ENCODE measurements around the gene PACRG. TPM values are rescaled to one million over a fixed set of nuclear protein-coding genes. Genes with fewer than 3 reads are reported as not detected.
A peak's percentile ranks its signal among the peaks of the same experiment; 100 is the strongest.

The PACRG gene
- polyA plus RNA-seq, 2 of the 4 experiments (the other 2 are of a cell fraction): 0.14 to 0.30 TPM

GRCh38 chr6:163162007-163162873 lies 434.5 kb downstream of the PACRG start:
- ATAC-seq: no peak
- TF ChIP-seq CEBPB (IDR thresholded peaks at IDR 0.05): 0 out of 4 replicates have a peak, but pooled peaks of 1 of the 2 experiments have one; percentile 6
- no peak for TF ChIP-seq FOSB (CRISPR knock-in tag; IDR thresholded peaks at IDR 0.05)
- CTCF ChIA-PET: interaction anchor here (1.0 kb wide), 1 partner anchor 15 kb away, joined by 3 read pairs; no protein-coding TSS in a partner anchor

GRCh38 chr6:163162874-163163213 lies 435.1 kb downstream of the PACRG start:
- FAIRE-seq (no peak), ATAC-seq (no peak), DNase-seq (ENCODE audit: low read depth in 1 of 2, low spot score in 1 of 2) (no peak)
- Histone ChIP-seq H3K4me1 (no peaks in the 10 kb centered on the region), H3K9me3 (no peaks in the 10 kb centered on the region), H3K4me3 (no peak overlapping the region), H3K27ac (no peak overlapping the region), H3K4me2 (no peak overlapping the region)
- ChIA-PET CTCF (interaction anchor here (1.0 kb wide), 1 partner anchor 14 kb away, joined by 3 read pairs; no protein-coding TSS in a partner anchor), POLR2A (no interaction called here)
- TF ChIP-seq RFX5 (IDR thresholded peaks at IDR 0.05) (peak; percentile 53; the same call in 1 of the 2 replicates), NR3C1 (IDR thresholded peaks at IDR 0.05) (no peak)
- WGBS (ENCODE audit: missing lambda C conversion rate): 85% methylated on average over 6 of the region's 6 CpGs

More at GRCh38 chr6:163162007-163162873, 434.5 kb downstream of the PACRG start:
- FAIRE-seq (no peak), DNase-seq (ENCODE audit: low read depth in 1 of 2, low spot score in 1 of 2) (no peak)
- no peaks in the 10 kb centered on the region for H3K4me1 ChIP-seq
- 65% methylated on average over 8 of the region's 11 CpGs for WGBS (ENCODE audit: missing lambda C conversion rate)
- no peaks in the 10 kb centered on the region for H3K9me3 ChIP-seq
- H3K4me2 ChIP-seq: no peak overlapping the region
- H3K4me3 ChIP-seq: no peak overlapping the region
- no peak overlapping the region for H3K27ac ChIP-seq
- POLR2A ChIA-PET: no interaction called here

- WGBS (ENCODE audit: missing lambda C conversion rate): 56% methylated on average over 9 of the region's 9 CpGs
- H3K9me3 ChIP-seq: no peaks in the 10 kb centered on the region
- no peak overlapping the region for H3K4me2 ChIP-seq
- no peak for DNase-seq (ENCODE audit: low read depth in 1 of 2, low spot score in 1 of 2)
- ChIA-PET POLR2A (no interaction called here), CTCF (no interaction called here)
- no peak for TF ChIP-seq HOXA7 (CRISPR knock-in tag; IDR thresholded peaks at IDR 0.05)
- TF ChIP-seq RNF2 (IDR thresholded peaks at IDR 0.05; ENCODE audit: borderline replicate concordance, low read depth): no peak
- TF ChIP-seq KDM1A (IDR thresholded peaks at IDR 0.05; ENCODE audit: low read depth): no peak
- no peak for TF ChIP-seq CHD2 (IDR thresholded peaks at IDR 0.05; ENCODE audit: low read length, partially characterized antibody)
- TF ChIP-seq POLR2A (IDR thresholded peaks at IDR 0.05; ENCODE audit: low read length): no peak
- no peak for TF ChIP-seq BHLHE40 (IDR thresholded peaks at IDR 0.05; ENCODE audit: low read depth, low read length)
- TF ChIP-seq, protein P1, sequence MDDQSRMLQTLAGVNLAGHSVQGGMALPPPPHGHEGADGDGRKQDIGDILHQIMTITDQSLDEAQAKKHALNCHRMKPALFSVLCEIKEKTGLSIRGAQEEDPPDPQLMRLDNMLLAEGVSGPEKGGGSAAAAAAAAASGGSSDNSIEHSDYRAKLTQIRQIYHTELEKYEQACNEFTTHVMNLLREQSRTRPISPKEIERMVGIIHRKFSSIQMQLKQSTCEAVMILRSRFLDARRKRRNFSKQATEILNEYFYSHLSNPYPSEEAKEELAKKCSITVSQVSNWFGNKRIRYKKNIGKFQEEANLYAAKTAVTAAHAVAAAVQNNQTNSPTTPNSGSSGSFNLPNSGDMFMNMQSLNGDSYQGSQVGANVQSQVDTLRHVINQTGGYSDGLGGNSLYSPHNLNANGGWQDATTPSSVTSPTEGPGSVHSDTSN (IDR thresholded peaks at IDR 0.05): no peak
- TF ChIP-seq NFE2L2 (conservative IDR thresholded peaks at IDR 0.05; ENCODE audit: low read length): no peak
- no peak for TF ChIP-seq CHD4 (IDR thresholded peaks at IDR 0.05; ENCODE audit: borderline replicate concordance)
- TF ChIP-seq HOXB13 (CRISPR knock-in tag; IDR thresholded peaks at IDR 0.05; ENCODE audit: low read depth): no peak
- TF ChIP-seq HEYL (CRISPR knock-in tag; IDR thresholded peaks at IDR 0.05): no peak
- no peak for TF ChIP-seq RFX5 (IDR thresholded peaks at IDR 0.05)
- TF ChIP-seq MAFK (IDR thresholded peaks at IDR 0.05; ENCODE audit: partially characterized antibody): no peak
- TF ChIP-seq ZFP36 (IDR thresholded peaks at IDR 0.05; ENCODE audit: borderline replicate concordance, partially characterized antibody): no peak
- TF ChIP-seq POLR2AphosphoS2 (conservative IDR thresholded peaks at IDR 0.05; ENCODE audit: low read length): no peak
- TF ChIP-seq, protein P2, sequence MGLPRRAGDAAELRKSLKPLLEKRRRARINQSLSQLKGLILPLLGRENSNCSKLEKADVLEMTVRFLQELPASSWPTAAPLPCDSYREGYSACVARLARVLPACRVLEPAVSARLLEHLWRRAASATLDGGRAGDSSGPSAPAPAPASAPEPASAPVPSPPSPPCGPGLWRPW (IDR thresholded peaks at IDR 0.05): no peak
- TF ChIP-seq RARB (CRISPR knock-in tag; IDR thresholded peaks at IDR 0.05): no peak
- no peak for TF ChIP-seq ZSCAN20 (CRISPR knock-in tag; IDR thresholded peaks at IDR 0.05)
- no peak for TF ChIP-seq NR3C1 (IDR thresholded peaks at IDR 0.05)
- no peak for TF ChIP-seq MAX (IDR thresholded peaks at IDR 0.05)
- no peak overlapping the region for H3K27ac ChIP-seq
- ATAC-seq: no peak
- no peak overlapping the region for H3K4me3 ChIP-seq
- H3K4me1 ChIP-seq: no peaks in the 10 kb centered on the region
- no peak for FAIRE-seq
Observed at GRCh38 chr6:163164175-163164900, 436.6 kb downstream of the PACRG start.
